Measurements from ENCODE around the gene TMPRSS3.

The TMPRSS3 gene

DNA sequence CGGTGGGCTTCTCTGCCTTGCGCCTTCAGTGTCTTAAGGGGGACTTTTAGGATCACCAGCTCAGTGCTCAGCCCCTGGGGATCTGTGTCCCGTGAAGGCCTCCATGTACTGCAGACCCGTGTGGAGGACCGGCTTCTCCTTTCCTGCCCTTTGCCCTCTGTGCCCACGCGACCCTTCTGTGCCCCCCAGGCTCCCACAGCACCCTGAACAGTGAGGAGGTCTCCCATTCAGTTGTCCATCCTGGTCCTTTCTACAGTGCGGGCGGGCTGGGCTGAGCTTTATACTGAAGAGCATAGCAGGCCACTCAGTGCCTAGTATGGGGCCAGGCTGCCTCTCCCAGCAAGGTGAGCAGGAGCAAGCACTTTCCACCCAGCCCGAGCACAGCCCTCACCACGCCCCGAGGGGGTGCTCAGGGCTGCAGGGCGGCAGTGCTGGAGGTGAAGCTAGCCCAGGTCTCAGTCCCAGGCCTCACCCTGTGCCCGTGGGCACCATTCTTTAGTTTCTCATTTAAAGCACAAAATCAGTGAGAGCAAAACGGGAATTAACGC, 21.9 kb downstream of the TMPRSS3 start:
- no peak for DNase-seq (ENCODE audit: low read depth, low spot score)

GRCh38 chr21:42373196-42373907, 22.5 kb downstream of the TMPRSS3 start:
- no peak for DNase-seq (ENCODE audit: low read depth, low spot score)

- DNase-seq (ENCODE audit: low read depth, low spot score), result no peak
These were observed 24.8 kb downstream of the TMPRSS3 start for GRCh38 chr21:42370894-42371654.

DNA sequence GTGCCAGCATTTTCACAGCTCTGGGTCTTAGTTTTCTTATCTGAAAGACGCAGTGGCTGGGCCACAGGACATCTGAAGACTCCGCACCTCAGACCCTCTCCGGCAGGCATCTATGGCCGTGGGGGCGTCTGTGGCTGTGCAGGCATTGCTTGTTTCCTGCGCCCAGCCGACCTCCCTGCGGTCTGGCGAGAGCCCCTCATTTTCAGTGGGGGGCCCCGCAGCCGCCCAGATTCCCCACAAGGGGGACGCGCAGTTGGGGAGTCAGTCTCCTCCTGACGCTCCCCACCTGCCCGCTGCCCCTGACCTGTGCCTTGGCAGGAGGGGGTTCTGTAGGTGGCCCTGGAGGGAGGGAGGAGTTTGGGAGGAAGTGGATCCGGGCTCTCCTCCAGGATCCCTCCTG, 26.0 kb downstream of the TMPRSS3 start:
- no peak for DNase-seq (ENCODE audit: low read depth, low spot score)

- DNase-seq (ENCODE audit: low read depth, low spot score), result no peak
These were observed 28.3 kb downstream of the TMPRSS3 start for GRCh38 chr21:42367367-42368165.

DNA sequence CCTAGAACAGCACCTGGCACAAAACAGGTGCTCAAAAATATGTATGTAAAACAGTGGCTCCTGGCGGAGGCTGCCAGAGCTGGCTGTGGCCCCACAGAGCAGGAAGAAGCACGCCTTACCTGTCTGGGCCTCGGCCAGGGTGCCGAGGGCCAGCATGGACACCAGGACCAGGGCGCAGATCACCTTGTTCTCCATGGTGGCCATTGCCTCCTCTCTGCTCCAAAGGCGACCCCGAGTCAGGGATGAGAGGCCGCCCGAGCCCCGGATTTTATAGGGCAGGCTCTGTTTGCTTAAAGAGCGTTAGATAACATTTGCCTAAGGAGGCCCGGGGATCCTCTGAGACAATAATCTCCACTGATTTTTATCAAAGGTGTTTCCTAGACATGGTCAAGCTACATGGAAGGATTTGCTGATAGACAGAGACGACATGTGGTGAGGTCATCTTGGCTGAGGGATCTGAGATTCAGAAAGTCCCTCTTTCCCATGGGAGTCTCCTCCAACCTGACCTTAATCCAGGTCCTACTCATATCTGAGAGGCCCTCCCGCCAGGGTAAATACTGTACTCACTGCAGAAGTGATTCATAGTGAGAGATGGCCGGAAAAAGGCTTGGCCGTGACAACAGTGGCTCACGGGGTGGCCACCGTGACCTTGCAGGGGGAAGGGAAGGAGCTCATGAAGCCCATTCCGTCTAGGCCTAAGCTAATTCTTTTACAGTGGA, 29.4 kb downstream of the TMPRSS3 start, which contains the start of gene TFF1:
TSS of gene TFF1 (minus strand) at position 244 of the 719 bp plus-strand sequence. CDS start at position 204, 40 bp downstream.
- no peak for DNase-seq (ENCODE audit: low read depth, low spot score)

- no peak for DNase-seq (ENCODE audit: low read depth, low spot score)
These were observed 30.1 kb downstream of the TMPRSS3 start for GRCh38 chr21:42365770-42366169.

DNA sequence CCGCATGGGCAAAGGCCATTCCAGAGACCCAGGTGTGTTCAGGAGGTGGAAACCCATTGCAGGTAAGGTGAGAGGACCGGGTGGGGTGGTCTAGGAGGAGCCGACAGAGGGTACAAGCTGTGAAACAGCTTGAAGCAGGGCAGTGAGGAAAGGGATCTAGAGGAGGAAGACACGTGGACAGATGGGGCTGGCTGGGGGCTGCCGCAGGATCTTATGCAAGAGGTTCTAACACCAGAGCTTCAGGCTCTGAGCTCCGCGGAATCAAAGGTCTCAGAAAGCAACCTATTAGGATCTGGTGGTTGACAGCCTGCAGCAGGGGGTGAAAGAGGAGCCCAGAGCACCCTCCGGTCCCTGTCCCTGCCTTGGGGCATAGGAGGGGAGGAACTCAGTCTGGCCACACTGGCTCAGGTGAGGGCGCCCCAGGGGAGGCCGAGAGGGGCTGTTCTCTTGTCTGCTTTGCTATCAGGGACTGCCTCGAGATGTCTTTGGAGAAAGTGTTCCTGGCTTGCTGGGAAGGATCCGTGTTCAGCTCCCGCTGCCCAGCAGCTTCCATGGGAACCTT, 31.5 kb downstream of the TMPRSS3 start:
- DNase-seq (ENCODE audit: low read depth, low spot score), result no peak

DNA sequence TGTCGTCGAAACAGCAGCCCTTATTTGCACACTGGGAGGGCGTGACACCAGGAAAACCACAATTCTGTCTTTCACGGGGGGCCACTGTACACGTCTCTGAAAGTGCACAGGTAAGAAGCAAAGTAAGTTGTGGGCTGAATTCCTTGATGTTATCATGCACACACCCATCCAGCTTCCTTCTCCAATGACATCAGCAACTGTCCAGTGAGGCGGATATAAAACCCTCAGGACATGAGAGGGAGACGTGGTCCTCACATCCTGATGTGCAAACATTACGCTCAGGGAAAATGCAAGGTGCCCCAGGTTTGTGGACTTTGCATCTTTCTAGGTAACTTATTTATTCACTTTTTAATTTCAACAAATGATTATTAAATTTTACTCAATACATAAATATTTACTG, 32.5 kb downstream of the TMPRSS3 start:
- DNase-seq (ENCODE audit: low read depth, low spot score), result no peak

DNA sequence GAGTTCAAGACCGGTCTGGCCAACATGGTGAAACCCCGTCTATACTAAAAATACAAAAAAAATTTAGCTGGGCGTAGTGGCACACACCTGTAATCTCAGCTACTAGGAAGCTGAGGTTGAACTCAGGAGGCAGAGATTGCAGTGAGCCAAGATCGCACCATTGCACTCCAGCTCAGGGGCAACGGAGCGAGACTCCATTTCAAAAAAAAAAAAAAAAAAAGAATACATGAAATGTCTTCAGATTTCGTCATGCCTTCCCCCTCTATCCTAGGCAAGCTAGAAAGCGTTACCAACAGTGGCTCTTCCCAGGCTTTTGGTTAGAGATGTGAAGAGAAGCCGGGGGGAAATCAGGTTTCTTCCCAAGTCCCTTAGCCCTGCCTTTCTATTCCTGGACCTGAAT, 33.2 kb downstream of the TMPRSS3 start:
- no peak for DNase-seq (ENCODE audit: low read depth, low spot score)

DNA sequence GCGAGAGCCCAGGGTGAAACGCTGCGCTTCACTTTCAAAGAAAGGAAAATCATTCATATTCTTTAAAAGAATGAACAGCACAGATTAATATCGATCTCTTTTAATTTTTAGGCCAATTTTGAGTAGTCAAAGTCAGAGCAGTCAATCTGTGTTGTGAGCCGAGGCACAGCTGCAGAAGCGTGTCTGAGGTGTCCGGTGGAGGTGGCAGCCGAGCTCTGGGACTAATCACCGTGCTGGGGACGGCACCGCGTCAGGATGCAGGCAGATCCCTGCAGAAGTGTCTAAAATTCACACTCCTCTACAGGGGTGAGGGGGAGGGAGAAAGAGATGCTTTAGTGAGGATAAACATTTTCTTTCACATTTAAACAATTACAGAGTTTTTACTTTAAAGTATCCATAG, 33.7 kb downstream of the TMPRSS3 start:
- no peak for DNase-seq (ENCODE audit: low read depth, low spot score)

DNA sequence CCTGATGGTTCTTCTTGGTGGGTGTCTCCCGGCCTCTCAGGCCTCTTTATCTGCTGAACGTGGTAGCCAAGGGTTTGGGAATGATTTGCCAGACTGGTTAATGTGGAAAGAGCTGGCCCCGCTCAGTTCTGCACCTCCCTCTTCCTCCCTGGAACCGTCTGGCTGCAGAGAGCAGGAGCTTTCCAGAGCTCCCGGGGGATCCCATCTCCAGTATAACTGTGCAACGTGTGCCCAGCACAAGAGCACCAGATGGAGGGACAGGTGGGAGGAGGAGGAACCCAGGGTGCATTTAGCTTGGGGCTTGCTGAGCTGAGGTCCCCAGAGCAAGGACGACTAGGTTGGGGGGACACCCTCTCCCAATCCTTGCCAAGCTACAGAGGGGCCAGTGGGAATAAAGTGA, 34.6 kb downstream of the TMPRSS3 start:
- no peak for DNase-seq (ENCODE audit: low read depth, low spot score)

GRCh38 chr21:42360317-42360716, 35.5 kb downstream of the TMPRSS3 start:
- no peak for DNase-seq (ENCODE audit: low read depth, low spot score)

GRCh38 chr21:42358937-42359336, 36.9 kb downstream of the TMPRSS3 start:
- no peak for DNase-seq (ENCODE audit: low read depth, low spot score)

DNA sequence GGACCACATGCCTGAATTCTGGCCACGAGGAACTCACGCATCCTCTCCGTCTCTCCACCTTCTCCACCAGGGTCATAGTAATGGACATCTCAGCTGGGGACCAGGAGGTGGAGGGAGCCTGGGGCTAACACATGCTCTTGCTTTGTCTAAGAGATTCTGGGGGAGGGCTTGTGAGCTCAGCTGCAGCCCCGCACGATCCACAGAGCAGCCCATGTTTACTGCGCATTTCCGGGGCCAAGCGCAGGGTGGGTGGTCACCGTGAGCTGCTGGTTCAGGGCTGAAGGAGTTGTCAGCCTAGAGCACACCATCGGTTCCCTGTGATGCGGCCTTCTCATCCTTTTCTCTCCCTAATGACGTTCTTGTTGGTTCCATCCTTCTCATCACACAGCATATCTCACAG, 37.6 kb downstream of the TMPRSS3 start:
- no peak for DNase-seq (ENCODE audit: low read depth, low spot score)

DNA sequence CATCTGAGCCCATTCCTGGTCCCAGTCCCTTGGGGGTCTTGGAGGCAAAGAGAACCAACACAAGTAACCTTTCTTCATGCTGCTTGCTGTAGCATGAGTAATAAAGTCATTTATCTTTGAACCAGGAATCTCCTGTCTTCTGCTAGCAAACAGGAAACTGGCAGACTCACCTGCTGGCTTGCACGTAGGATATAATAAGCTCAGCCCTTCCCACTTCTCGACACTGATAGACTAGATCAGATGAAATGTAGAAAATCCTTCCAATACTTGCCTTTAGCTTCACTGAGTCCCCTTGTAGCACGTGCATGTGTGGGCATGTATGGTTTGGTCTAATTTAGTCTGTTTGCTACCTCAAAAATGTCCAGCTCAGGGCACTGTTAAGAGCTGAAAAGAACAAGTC, 38.5 kb downstream of the TMPRSS3 start:
- no peak for DNase-seq (ENCODE audit: low read depth, low spot score)

DNA sequence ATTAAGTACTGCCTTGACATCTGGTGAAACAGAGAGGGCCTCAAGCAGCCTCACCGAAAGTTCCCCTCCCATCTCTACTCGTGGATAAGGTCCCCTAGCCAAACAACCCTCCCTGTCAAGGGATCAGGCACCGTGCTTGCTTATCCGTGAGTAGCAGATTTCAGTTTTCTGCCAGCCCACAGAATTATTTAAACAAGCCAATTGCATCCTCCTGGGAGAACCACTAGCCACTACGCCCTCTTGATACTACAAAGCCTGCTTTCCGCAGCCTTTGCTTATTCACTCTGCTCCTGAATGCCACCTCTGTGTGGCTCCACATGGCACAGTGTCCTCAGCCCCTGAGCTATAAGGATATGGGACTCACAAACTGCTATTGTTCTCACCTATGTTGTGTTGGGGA, 39.2 kb downstream of the TMPRSS3 start:
- no peak for DNase-seq (ENCODE audit: low read depth, low spot score)

- DNase-seq (ENCODE audit: low read depth, low spot score), result no peak
These were observed 39.8 kb downstream of the TMPRSS3 start for GRCh38 chr21:42356046-42356445.

GRCh38 chr21:42353623-42354022, 42.2 kb downstream of the TMPRSS3 start:
- DNase-seq (ENCODE audit: low read depth, low spot score), result no peak

DNA sequence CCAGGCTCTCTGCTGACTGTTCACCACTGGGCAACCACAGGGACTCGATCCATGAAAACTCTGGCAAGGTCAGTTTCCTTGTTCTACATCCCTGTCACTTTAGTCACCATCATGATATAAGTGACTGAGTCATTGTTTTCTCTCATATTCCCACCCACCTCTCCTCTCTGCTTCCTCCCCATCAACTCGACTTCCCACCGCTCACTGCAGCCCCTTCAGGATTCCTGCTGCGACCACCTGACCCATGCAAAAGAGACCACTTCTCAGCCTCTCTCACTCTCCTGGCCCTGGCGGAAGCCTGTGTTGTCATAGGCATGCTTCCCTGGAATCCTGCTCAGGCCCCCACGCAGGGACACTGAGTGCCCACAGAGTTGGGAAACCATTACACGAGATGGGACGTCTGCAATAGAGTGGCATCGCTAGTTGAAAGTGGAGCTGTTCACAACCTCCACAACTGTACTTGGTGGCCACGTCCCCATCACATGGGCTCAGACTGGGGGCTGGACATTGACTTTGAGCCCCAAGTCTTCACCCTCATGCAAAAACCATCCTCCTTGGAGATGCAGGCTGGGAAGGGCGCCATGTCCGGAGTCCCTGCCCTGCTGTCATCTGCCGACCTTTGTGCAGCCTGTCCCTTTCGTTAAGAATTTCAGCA, 43.3 kb downstream of the TMPRSS3 start:
- DNase-seq (ENCODE audit: low read depth, low spot score), result no peak
